ENCODE data around the gene RFC5.

The RFC5 gene

GRCh38 chr12:117968826-117969659, 47.5 kb upstream of the RFC5 start, which contains the start of gene KSR2 (continued):
- TF ChIP-seq ZNF148 (tag by site-specific recombination; IDR thresholded peaks at IDR 0.05; ENCODE audit: borderline replicate concordance) (no peak), ZBTB44 (tag by site-specific recombination; IDR thresholded peaks at IDR 0.05) (peak; percentile 96), MZF1 (tag by site-specific recombination; IDR thresholded peaks at IDR 0.05; ENCODE audit: borderline replicate concordance) (peak; percentile 72; the same call in 1 of the 2 replicates), ZBTB11 (tag by site-specific recombination; conservative IDR thresholded peaks at IDR 0.05; ENCODE audit: low read depth) (peak; percentile 39; the same call in 1 of the 2 replicates), ZNF274 (IDR thresholded peaks at IDR 0.05; ENCODE audit: low read length) (no peak), ZNF274 (tag by site-specific recombination; IDR thresholded peaks at IDR 0.05; ENCODE audit: borderline replicate concordance) (no peak), ZBTB48 (tag by site-specific recombination; IDR thresholded peaks at IDR 0.05) (peak; percentile 74), PATZ1 (tag by site-specific recombination; IDR thresholded peaks at IDR 0.05) (peak; percentile 59), ZNF157 (tag by site-specific recombination; IDR thresholded peaks at IDR 0.05) (no peak), ZFP41 (tag by site-specific recombination; IDR thresholded peaks at IDR 0.05; ENCODE audit: borderline replicate concordance) (no peak), ZNF623 (tag by site-specific recombination; IDR thresholded peaks at IDR 0.05) (no peak), ZNF37A (tag by site-specific recombination; IDR thresholded peaks at IDR 0.05) (no peak), ZNF23 (tag by site-specific recombination; IDR thresholded peaks at IDR 0.05; ENCODE audit: borderline replicate concordance) (no peak), ZNF175 (tag by site-specific recombination; IDR thresholded peaks at IDR 0.05) (no peak), ZNF473 (tag by site-specific recombination; IDR thresholded peaks at IDR 0.05) (no peak), ZNF391 (tag by site-specific recombination; IDR thresholded peaks at IDR 0.05; ENCODE audit: borderline replicate concordance, low read depth) (peak; percentile 69; the same call in 1 of the 2 replicates), ZFP37 (tag by site-specific recombination; IDR thresholded peaks at IDR 0.05) (no peak), ZNF645 (tag by site-specific recombination; IDR thresholded peaks at IDR 0.05) (peak; percentile 52; the same call in 1 of the 2 replicates), ZNF529 (tag by site-specific recombination; IDR thresholded peaks at IDR 0.05; ENCODE audit: insufficient replicate concordance) (no peak), SP2 (tag by site-specific recombination; IDR thresholded peaks at IDR 0.05) (peak; percentile 52), ZNF416 (tag by site-specific recombination; IDR thresholded peaks at IDR 0.05) (no peak), ZNF132 (tag by site-specific recombination; IDR thresholded peaks at IDR 0.05; ENCODE audit: borderline replicate concordance) (no peak), ZBTB1 (tag by site-specific recombination; IDR thresholded peaks at IDR 0.05) (no peak), ZNF501 (tag by site-specific recombination; IDR thresholded peaks at IDR 0.05) (0 out of 2 replicates have a peak, but pooled peaks have one; percentile 51), ZNF398 (tag by site-specific recombination; IDR thresholded peaks at IDR 0.05) (peak; percentile 77), ZNF324 (tag by site-specific recombination; IDR thresholded peaks at IDR 0.05) (peak; percentile 80; the same call in 1 of the 2 replicates)
